SJCRH30 (cell line): ENCODE results near the gene ZNF407. TPM values are rescaled to one million over a fixed set of nuclear protein-coding genes. Genes with fewer than 3 reads are reported as not detected.
A peak's percentile ranks its signal among the peaks of the same experiment; 100 is the strongest.

ENCODE experiments used
- DNase-seq, 2 experiments: peaks; one replicate each; pipeline ENCODE4 v3.0.0-alpha.2; 2015 to 2020
- H3K27ac ChIP-seq: fragments of 250-450 bp; sonication (Bioruptor Pico); 2 replicates; pipeline ENCODE4 v1.5.1; 2020; ENCODE audit warnings: mild to moderate bottlenecking, moderate library complexity
- H3K27me3 ChIP-seq: fragments of 250-450 bp; sonication (Bioruptor Pico); 2 replicates; pipeline ENCODE4 v1.5.1; 2020; ENCODE audit warnings: mild to moderate bottlenecking, moderate library complexity
- H3K36me3 ChIP-seq: fragments of 250-450 bp; sonication (Bioruptor Pico); 2 replicates; pipeline ENCODE4 v1.5.1; 2020; ENCODE audit warnings: mild to moderate bottlenecking, moderate library complexity
- H3K4me1 ChIP-seq: fragments of 250-450 bp; sonication (Bioruptor Pico); 2 replicates; pipeline ENCODE4 v1.5.1; 2020; ENCODE audit warnings: mild to moderate bottlenecking, moderate library complexity
- H3K4me3 ChIP-seq: fragments of 250-450 bp; sonication (Bioruptor Pico); 2 replicates; pipeline ENCODE4 v1.5.1; 2020; ENCODE audit warnings: mild to moderate bottlenecking, moderate library complexity
- H3K9me3 ChIP-seq: fragments of 250-450 bp; sonication (Bioruptor Pico); replicated peaks from 2 replicates; pipeline ENCODE4 v1.5.1; 2020; ENCODE audit warnings: mild to moderate bottlenecking, moderate library complexity
- total RNA-seq: library from RNA; depleted of rRNA; stranded (reverse); fragments of >200 nt; shearing (Covaris generic); gene quantifications from 2 replicates; pipeline ENCODE4 v1.2.3, GENCODE V29; 2014

ZNF407 gene
- total RNA-seq, 1 experiment from 2014 or later: 9.5 TPM

DNA sequence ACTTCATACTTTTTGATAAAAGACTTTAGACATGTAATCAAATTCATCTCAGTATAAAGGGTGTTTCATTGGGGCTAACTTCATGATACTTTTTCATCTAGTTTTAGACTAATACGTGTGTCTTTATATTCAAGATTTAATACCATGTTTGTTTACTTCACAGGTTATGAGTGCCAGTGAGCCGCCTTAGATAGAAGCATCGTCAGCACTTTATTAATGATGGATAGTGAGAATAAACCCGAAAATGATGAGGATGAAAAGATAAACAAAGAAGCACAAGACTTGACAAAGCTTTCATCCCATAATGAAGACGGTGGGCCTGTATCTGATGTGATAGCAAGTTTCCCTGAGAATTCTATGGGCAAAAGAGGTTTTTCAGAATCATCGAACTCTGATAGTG, 33.1 kb downstream of the ZNF407 start:
- H3K9me3 ChIP-seq: no peaks in the 10 kb centered on the region
- no peaks in the 10 kb centered on the region for H3K4me1 ChIP-seq
- H3K4me3 ChIP-seq: no peak overlapping the region
- H3K27me3 ChIP-seq: no peaks in the 10 kb centered on the region
- H3K27ac ChIP-seq: no peak overlapping the region
- no peak for DNase-seq
- H3K36me3 ChIP-seq: no peaks in the 10 kb centered on the region

DNA sequence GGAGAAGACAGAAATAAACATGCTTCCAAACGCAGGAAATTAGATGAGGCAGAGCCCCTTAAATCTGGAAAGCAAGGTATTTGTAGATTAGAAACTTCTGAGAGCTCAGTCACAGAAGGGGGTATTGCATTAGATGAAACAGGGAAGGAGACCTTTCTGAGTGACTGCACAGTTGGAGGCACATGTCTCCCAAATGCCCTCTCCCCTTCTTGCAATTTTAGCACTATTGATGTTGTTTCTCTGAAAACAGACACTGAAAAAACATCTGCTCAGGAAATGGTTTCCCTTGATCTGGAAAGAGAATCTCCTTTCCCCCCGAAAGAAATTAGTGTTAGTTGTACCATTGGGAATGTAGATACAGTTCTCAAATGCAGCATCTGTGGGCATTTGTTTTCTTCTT, 33.5 kb downstream of the ZNF407 start:
- Histone ChIP-seq H3K4me1 (no peaks in the 10 kb centered on the region), H3K27me3 (no peaks in the 10 kb centered on the region), H3K4me3 (no peak overlapping the region), H3K27ac (no peak overlapping the region), H3K36me3 (no peaks in the 10 kb centered on the region), H3K9me3 (no peaks in the 10 kb centered on the region)
- DNase-seq: no peak

DNA sequence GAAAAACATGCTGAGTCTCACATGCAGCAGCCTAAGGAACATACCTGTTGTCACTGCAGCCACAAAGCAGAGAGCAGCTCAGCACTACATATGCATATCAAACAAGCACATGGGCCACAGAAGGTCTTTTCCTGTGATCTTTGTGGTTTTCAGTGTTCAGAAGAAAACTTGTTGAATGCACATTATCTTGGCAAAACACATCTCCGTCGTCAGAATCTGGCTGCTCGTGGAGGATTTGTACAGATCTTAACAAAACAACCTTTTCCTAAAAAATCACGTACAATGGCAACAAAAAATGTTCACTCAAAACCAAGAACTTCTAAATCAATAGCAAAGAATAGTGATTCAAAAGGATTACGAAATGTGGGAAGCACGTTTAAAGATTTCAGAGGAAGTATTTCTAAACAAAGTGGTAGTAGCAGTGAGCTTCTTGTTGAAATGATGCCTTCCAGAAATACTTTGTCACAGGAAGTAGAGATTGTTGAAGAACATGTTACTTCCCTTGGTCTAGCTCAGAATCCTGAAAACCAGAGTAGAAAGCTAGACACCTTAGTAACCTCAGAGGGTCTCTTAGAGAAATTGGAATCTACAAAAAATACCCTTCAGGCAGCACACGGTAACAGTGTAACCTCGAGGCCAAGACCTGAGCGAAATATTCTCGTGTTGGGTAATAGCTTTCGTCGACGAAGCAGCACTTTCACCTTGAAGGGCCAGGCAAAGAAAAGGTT, 34.1 kb downstream of the ZNF407 start:
- no peaks in the 10 kb centered on the region for H3K36me3 ChIP-seq
- H3K4me1 ChIP-seq: no peaks in the 10 kb centered on the region
- H3K27ac ChIP-seq: no peak overlapping the region
- H3K9me3 ChIP-seq: no peaks in the 10 kb centered on the region
- DNase-seq: no peak
- H3K27me3 ChIP-seq: no peaks in the 10 kb centered on the region
- H3K4me3 ChIP-seq: no peak overlapping the region

DNA sequence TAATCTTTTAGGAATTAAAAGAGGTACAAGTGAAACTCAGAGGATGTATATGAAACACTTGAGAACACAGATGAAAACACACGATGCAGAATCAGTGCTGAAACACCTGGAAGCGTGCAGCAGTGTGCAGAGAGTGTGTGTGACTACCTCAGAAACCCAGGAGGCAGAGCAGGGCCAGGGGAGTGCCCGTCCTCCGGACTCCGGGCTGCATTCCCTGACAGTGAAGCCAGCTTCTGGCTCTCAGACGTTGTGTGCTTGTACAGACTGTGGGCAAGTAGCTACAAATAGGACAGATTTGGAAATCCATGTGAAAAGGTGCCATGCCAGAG, 34.6 kb downstream of the ZNF407 start:
- Histone ChIP-seq H3K27me3 (no peaks in the 10 kb centered on the region), H3K4me3 (no peak overlapping the region), H3K9me3 (no peaks in the 10 kb centered on the region), H3K4me1 (no peaks in the 10 kb centered on the region), H3K36me3 (no peaks in the 10 kb centered on the region), H3K27ac (no peak overlapping the region)
- DNase-seq: no peak

DNA sequence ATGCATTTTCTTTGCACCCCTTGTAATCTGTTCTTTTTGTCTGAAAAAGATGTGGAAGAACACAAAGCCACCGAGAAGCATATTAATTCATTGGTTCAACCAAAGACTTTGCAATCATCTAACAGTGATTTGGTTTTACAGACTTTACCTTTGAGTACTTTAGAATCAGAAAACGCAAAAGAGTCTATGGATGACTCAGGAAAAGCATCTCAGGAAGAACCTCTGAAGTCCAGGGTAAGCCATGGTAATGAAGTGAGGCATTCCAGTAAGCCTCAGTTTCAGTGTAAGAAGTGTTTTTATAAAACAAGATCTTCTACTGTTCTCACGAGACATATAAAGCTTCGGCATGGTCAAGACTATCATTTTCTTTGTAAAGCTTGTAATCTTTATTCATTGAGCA, 35.2 kb downstream of the ZNF407 start:
- no peaks in the 10 kb centered on the region for H3K27me3 ChIP-seq
- DNase-seq: no peak
- no peaks in the 10 kb centered on the region for H3K36me3 ChIP-seq
- no peaks in the 10 kb centered on the region for H3K4me1 ChIP-seq
- H3K4me3 ChIP-seq: no peak overlapping the region
- no peaks in the 10 kb centered on the region for H3K9me3 ChIP-seq
- H3K27ac ChIP-seq: no peak overlapping the region

DNA sequence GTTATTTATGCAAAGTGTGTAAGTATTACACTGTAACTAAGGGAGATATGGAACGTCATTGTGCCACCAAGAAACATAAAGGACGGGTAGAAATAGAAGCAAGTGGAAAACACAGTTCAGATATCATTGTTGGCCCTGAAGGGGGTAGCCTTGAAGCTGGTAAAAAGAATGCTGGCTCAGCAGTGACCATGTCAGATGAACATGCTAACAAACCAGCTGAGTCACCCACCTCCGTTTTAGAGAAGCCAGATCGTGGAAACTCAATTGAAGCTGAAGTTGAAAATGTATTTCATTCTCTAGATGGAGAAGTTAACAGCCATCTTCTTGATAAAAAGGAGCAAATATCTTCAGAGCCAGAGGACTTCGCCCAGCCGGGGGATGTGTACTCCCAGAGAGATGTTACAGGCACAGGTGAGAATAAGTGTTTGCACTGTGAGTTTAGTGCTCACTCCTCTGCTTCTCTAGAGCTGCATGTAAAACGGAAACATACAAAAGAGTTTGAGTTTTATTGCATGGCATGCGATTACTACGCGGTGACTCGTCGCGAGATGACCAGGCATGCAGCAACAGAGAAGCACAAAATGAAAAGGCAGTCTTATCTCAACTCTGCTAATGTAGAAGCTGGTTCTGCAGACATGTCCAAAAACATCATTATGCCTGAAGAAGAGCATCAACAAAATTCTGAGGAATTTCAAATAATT, 36.1 kb downstream of the ZNF407 start:
- no peaks in the 10 kb centered on the region for H3K9me3 ChIP-seq
- H3K36me3 ChIP-seq: no peaks in the 10 kb centered on the region
- H3K27me3 ChIP-seq: no peaks in the 10 kb centered on the region
- H3K4me3 ChIP-seq: no peak overlapping the region
- no peaks in the 10 kb centered on the region for H3K4me1 ChIP-seq
- DNase-seq: no peak
- H3K27ac ChIP-seq: no peak overlapping the region

DNA sequence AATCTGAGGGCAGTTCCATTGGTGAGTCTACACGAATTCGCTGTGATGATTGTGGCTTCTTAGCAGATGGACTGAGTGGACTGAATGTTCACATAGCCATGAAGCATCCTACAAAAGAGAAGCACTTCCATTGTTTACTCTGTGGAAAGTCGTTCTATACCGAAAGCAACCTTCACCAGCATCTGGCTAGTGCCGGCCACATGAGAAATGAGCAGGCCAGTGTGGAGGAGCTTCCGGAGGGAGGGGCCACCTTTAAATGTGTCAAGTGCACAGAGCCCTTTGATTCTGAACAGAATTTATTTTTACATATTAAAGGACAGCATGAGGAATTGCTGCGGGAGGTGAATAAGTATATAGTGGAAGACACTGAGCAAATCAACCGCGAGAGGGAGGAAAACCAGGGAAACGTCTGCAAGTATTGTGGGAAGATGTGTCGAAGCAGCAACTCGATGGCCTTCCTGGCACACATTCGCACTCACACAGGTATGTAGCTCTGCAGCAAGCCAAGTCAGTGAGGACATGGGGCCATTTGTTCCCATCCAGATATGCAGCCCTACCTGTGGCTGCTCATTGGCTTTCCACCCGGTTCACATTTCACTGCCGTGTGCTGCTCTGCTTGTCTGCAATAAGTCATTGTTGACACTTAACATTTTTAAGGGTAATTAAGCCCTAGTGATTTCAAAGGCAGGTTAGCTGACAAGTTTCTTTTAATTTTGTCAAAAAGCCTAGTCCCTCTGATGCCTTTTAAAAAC, 37.7 kb downstream of the ZNF407 start:
- Histone ChIP-seq H3K27ac (no peak overlapping the region), H3K36me3 (no peaks in the 10 kb centered on the region), H3K27me3 (no peaks in the 10 kb centered on the region), H3K4me3 (no peak overlapping the region), H3K4me1 (no peaks in the 10 kb centered on the region), H3K9me3 (no peaks in the 10 kb centered on the region)
- DNase-seq: no peak

DNA sequence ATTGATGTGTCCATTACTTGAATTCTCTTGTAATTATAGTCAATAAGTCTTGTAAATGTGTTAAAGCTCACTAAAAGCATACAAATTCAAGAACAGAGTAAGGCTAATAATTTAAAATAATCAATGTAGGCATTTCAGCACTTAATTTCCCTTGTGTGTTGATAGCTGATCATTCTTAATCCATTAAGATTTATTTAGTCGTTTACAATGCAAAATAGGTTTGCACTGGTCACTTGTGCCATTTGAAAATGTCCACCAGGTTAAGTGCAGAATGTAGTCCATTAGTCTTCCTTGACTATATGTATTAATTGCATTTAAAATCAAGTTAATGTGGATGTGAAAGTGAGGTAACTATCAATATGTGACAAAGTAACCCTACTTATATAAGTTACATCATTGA, 39.4 kb downstream of the ZNF407 start:
- no peaks in the 10 kb centered on the region for H3K4me1 ChIP-seq
- H3K36me3 ChIP-seq: no peaks in the 10 kb centered on the region
- H3K9me3 ChIP-seq: no peaks in the 10 kb centered on the region
- no peak for DNase-seq
- H3K4me3 ChIP-seq: no peak overlapping the region
- H3K27ac ChIP-seq: no peak overlapping the region
- no peaks in the 10 kb centered on the region for H3K27me3 ChIP-seq

DNA sequence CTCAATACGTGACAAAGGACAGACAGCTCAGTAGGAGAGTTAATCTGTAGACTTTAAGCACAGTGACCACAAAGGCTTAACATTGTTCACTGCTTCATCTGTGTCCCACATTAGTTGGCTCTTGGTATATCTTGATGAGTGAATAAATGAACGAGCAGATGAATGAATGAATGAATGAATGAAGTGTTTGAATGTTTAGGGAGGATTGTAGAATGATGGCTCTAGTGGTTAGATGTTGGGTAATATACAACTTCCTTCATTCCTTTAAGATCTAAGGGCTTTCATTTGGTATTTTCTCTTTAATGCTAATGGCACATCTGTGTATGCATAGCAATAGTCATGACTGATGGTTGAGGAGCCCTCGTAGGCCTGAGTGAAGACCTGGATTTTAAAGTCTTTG, 40.5 kb downstream of the ZNF407 start:
- DNase-seq: no peak
- H3K36me3 ChIP-seq: no peaks in the 10 kb centered on the region
- H3K27me3 ChIP-seq: no peaks in the 10 kb centered on the region
- H3K4me1 ChIP-seq: no peaks in the 10 kb centered on the region
- no peaks in the 10 kb centered on the region for H3K9me3 ChIP-seq
- no peak overlapping the region for H3K4me3 ChIP-seq
- no peak overlapping the region for H3K27ac ChIP-seq

DNA sequence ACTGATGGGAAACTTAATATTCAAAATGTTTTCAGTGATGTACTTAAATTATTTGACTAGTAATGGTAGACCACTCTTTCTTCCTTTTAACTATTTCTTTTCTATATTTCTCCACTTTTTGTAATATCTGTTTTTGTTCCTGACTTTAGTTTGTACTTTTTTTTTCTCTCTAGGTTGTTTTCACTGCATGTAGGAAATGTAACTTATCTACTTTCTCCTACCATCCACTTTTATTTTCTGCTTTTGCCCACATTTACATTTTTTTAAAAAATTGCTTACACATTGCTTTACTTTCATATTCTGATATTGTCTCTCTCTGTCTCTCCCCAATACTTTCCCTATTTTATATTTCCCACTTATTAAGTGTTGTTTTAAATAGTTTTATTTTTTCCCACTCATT, 47.0 kb downstream of the ZNF407 start:
- H3K9me3 ChIP-seq: no peaks in the 10 kb centered on the region
- H3K27ac ChIP-seq: no peak overlapping the region
- no peaks in the 10 kb centered on the region for H3K36me3 ChIP-seq
- H3K4me1 ChIP-seq: peaks cover 7% of the 10 kb centered on the region; the same call in 1 of the 2 replicates
- no peak overlapping the region for H3K4me3 ChIP-seq
- no peak for DNase-seq
- H3K27me3 ChIP-seq: no peaks in the 10 kb centered on the region

DNA sequence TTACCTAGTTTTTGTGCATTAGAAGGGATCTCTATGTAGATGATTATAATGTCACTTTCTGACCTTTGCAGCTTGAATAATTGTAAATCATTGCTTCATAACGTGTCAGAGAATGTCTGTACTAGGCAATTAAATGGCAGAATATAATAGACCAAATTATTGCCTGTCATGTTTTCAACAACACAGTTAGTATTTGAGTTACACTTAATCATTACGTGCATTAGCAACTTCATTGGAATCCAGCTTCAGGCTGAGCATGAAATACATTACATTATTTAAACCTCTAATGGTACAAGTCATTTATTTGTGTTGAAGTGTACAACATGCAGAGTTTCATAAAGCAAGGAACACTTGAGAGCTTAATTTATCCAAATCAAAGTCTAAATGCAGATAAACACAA, 48.0 kb downstream of the ZNF407 start:
- no peak for DNase-seq
- Histone ChIP-seq H3K27me3 (no peaks in the 10 kb centered on the region), H3K4me1 (peaks cover 7% of the 10 kb centered on the region; the same call in 1 of the 2 replicates), H3K4me3 (no peak overlapping the region), H3K27ac (no peak overlapping the region), H3K9me3 (no peaks in the 10 kb centered on the region), H3K36me3 (no peaks in the 10 kb centered on the region)

DNA sequence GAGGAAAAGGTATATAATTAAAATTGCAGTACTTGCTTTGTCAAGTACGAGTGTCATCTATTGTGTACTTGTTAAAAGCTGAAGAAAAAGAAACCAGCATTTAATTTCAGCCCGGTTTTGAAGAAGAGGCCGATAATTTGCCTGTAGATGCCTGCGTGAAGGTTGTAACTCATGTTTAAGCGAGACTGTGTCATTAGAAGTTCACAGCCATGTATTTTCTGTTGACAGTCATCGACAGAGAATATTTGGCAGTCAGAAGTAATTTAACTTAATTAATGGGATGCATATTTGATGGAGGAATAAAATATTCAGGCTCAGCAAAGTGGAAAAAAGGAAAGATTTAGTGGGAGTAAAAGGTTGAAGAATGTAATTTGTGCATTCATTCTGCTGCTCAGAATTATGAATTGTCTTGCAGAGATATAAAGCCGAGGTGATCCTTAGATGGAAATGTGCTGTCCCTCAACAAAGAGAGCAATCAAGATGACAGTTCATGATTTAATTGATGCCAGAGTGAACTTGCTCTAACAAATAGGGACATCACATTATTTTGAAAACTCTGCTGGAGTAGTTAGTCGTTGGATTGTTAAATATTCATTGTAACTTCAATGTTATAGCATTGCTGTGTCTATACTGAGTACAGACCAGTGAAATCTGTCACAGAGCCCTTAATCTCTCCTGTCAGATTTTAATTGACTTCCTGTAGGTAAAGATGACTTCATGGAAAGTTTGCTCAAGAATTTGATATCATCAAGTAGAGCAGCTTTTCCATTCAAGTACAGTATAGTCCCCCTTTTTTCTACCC, 53.9 kb downstream of the ZNF407 start:
- Histone ChIP-seq H3K4me3 (no peak overlapping the region), H3K4me1 (peaks cover 7% of the 10 kb centered on the region; the same call in 1 of the 2 replicates), H3K27me3 (no peaks in the 10 kb centered on the region), H3K27ac (no peak overlapping the region), H3K9me3 (no peaks in the 10 kb centered on the region), H3K36me3 (no peaks in the 10 kb centered on the region)
- no peak for DNase-seq

DNA sequence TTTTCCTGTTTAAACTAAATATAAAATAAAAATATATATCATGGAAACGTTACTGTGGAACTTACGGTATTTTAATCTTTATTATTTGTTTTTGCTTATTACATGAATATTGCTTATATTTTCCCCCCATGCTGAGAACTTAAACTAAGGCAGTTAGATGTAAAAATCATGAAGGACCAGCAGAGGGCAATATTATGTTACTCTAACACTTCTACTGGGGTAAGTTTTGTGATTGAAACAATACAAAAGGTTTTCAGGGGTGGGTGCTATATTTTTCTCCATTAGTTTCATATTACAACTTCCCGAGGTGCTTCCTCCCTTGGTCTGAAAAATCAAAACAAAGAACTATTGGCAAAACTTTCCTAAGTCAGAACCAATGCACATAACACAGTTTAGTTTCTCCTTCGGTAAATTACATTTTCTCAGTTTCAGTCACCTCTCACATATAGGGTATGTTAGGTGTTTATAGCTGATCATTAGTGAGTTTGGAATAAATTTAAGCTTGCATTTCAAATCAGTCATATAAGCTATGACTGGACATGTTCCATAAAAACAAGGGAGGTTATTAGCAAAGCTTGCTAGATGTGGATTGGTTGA, 54.8 kb downstream of the ZNF407 start:
- Histone ChIP-seq H3K4me3 (no peak overlapping the region), H3K27ac (no peak overlapping the region), H3K4me1 (peaks cover 6% of the 10 kb centered on the region; the same call in 1 of the 2 replicates), H3K27me3 (no peaks in the 10 kb centered on the region), H3K9me3 (no peaks in the 10 kb centered on the region), H3K36me3 (no peaks in the 10 kb centered on the region)
- DNase-seq: peak in 1 of 2 experiments; percentile 61

DNA sequence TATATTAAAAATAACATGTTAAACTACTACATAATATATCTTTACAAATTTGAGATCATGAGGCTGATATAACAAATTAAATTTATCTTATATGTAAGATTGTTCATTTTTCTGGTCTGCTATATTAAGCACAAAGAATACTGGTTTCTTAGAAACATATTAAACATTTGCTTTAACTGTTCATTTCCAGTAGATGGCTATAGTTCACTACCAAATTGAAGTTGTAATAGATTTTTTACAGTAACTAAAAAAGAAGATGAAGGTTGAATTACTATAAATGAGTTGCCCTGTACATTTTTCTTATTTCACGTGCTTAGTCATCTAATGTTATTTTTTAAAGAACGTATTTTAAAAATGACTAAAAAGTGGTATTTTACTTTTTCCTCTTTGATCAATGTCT, 57.0 kb downstream of the ZNF407 start:
- no peaks in the 10 kb centered on the region for H3K9me3 ChIP-seq
- peak in 1 of 2 experiments; percentile 4 for DNase-seq
- no peak overlapping the region for H3K4me3 ChIP-seq
- no peaks in the 10 kb centered on the region for H3K4me1 ChIP-seq
- no peak overlapping the region for H3K27ac ChIP-seq
- no peaks in the 10 kb centered on the region for H3K27me3 ChIP-seq
- H3K36me3 ChIP-seq: no peaks in the 10 kb centered on the region
